Caco-2 (cell line): ENCODE results near the gene SPSB2. TPM values are rescaled to one million over a fixed set of nuclear protein-coding genes. Genes with fewer than 3 reads are reported as not detected.

Experiments used
- BruUV-seq: library from RNA; stranded (reverse); fragments of 400-500 nt; replicated peaks from 2 replicates; lab custom pipeline; 2021; lab: Mats Ljungman, UMichigan
- CTCF ChIA-PET: fragments of 300-600 bp; sonication (Branson Sonifier 250); formaldehyde crosslinking; loops from one replicate; lab custom pipeline; 2022; ENCODE audit warnings: antibody characterized with exemption; lab: Charles Lee
- POLR2A ChIA-PET: fragments of 300-600 bp; sonication (Branson Sonifier 250); formaldehyde crosslinking; loops from one replicate; lab custom pipeline; 2022; ENCODE audit warnings: antibody characterized with exemption; lab: Charles Lee
- DNase-seq, 2 experiments: peaks; one replicate each; pipeline versions ENCODE4 v3.0.0 to v3.0.0-alpha.2; 2020 to 2022
- H3K27me3 ChIP-seq: replicated peaks from 2 replicates; pipeline ENCODE4 v1.6.0; 2011; ENCODE audit warnings: low read length; ENCODE audit not compliant: control insufficient read depth, insufficient read depth
- H3K36me3 ChIP-seq: 2 replicates; pipeline ENCODE4 v1.5.1; 2011; ENCODE audit warnings: low read length; ENCODE audit not compliant: control insufficient read depth, insufficient read depth
- H3K4me1 ChIP-seq: fragments of 250-450 bp; sonication (Bioruptor Pico); 2 replicates; pipeline ENCODE4 v1.5.1; 2020; ENCODE audit warnings: mild to moderate bottlenecking
- H3K4me3 ChIP-seq: 2 replicates; pipeline ENCODE4 v1.5.1; 2011; ENCODE audit warnings: low read depth, mild to moderate bottlenecking, control low read depth, low read length
- H3K9me3 ChIP-seq: fragments of 250-450 bp; sonication (Bioruptor Pico); 2 replicates; pipeline ENCODE4 v1.5.1; 2020; ENCODE audit warnings: mild to moderate bottlenecking, moderate library complexity
- H3K27ac Mint-ChIP-seq: one replicate; pipeline ENCODE4 v1.8.0; 2022; ENCODE audit warnings: mixed read lengths; ENCODE audit not compliant: unreplicated experiment
- H3K27me3 Mint-ChIP-seq: one replicate; pipeline ENCODE4 v1.8.0; 2022; ENCODE audit warnings: mixed read lengths; ENCODE audit not compliant: insufficient read depth, unreplicated experiment
- H3K36me3 Mint-ChIP-seq: one replicate; pipeline ENCODE4 v1.8.0; 2022; ENCODE audit warnings: mild to moderate bottlenecking, mixed read lengths; ENCODE audit not compliant: insufficient read depth, unreplicated experiment
- H3K4me1 Mint-ChIP-seq: one replicate; pipeline ENCODE4 v1.8.0; 2022; ENCODE audit warnings: low read depth, mixed read lengths; ENCODE audit not compliant: unreplicated experiment
- H3K4me3 Mint-ChIP-seq: one replicate; pipeline ENCODE4 v1.8.0; 2022; ENCODE audit warnings: mild to moderate bottlenecking, moderate library complexity, mixed read lengths; ENCODE audit not compliant: unreplicated experiment
- H3K9me3 Mint-ChIP-seq: one replicate; pipeline ENCODE4 v1.8.0; 2022; ENCODE audit warnings: mixed read lengths; ENCODE audit not compliant: unreplicated experiment
- CTCF ChIP-seq, 2 experiments: fragments of 200-600 bp in 1 of 2; IDR thresholded peaks; 1 replicate in 1 of 2; 2 replicates in 1 of 2; pipeline versions ENCODE4 v1.5.1 to v1.8.0; 2011 to 2022; ENCODE audit warnings: antibody characterized with exemption in 1 of 2, control low read depth in 1 of 2, inconsistent platforms in 1 of 2, low read depth in 1 of 2, low read length in 1 of 2, mild to moderate bottlenecking in 1 of 2, moderate library complexity in 1 of 2; ENCODE audit not compliant: insufficient read depth in 1 of 2, severe bottlenecking in 1 of 2, unreplicated experiment in 1 of 2
- intact Hi-C: fragments of 100-400 bp; cut with micrococcal nuclease; formaldehyde crosslinking; loops from one replicate; pipeline ENCODE4 v1.10.0; 2022; ENCODE audit not compliant: unreplicated experiment
- total RNA-seq: library from RNA; stranded (reverse); gene quantifications from 2 replicates; pipeline ENCODE4 v1.2.3, GENCODE V29; 2022

The SPSB2 gene
- total RNA-seq, 1 experiment from 2014 or later, result 23.7 TPM

- Histone ChIP-seq H3K4me3 (no peak overlapping the region), H3K9me3 (no peaks in the 10 kb centered on the region), H3K4me1 (peaks cover 14% of the 10 kb centered on the region), H3K27me3 (no peaks in the 10 kb centered on the region), H3K36me3 (peaks cover 1% of the 10 kb centered on the region)
- Mint-ChIP-seq H3K9me3 (no peaks in the 10 kb centered on the region), H3K36me3 (peaks cover 7% of the 10 kb centered on the region), H3K4me3 (no peak overlapping the region), H3K27me3 (no peaks in the 10 kb centered on the region), H3K27ac (no peak overlapping the region), H3K4me1 (peaks cover 9% of the 10 kb centered on the region)
- TSS peak; percentile 18 for BruUV-seq
- CTCF ChIA-PET, result interaction anchor here (0.6 to 1.7 kb wide), 3 partner anchors 15 to 706 kb away, joined by 3 to 5 read pairs (median 5); no protein-coding TSS in a partner anchor
- POLR2A ChIA-PET, result interaction anchor here (1.3 kb wide), 1 partner anchor 27 kb away, joined by 4 read pairs; the partner anchor contains the start of genes C12orf57 and RNU7-1
- TF ChIP-seq CTCF (IDR thresholded peaks at IDR 0.05; ENCODE audit: insufficient read depth in 1 of 2, low read depth in 1 of 2, low read length in 1 of 2, severe bottlenecking in 1 of 2, unreplicated experiment in 1 of 2), result no peak
- intact Hi-C loops, result no loop called here
- no peak for DNase-seq
These were observed 43.5 kb upstream of the SPSB2 start for GRCh38 chr12:6916426-6917200.

GRCh38 chr12:6915789-6916285, 42.7 kb upstream of the SPSB2 start:
- no peaks in the 10 kb centered on the region for H3K27me3 Mint-ChIP-seq
- peaks cover 7% of the 10 kb centered on the region for H3K36me3 Mint-ChIP-seq
- Histone ChIP-seq H3K4me3 (no peak overlapping the region), H3K9me3 (no peaks in the 10 kb centered on the region), H3K4me1 (peaks cover 14% of the 10 kb centered on the region), H3K27me3 (no peaks in the 10 kb centered on the region), H3K36me3 (peaks cover 1% of the 10 kb centered on the region)
- no peak for DNase-seq
- H3K4me3 Mint-ChIP-seq, result peak overlapping the region; percentile 96
- H3K27ac Mint-ChIP-seq, result no peak overlapping the region
- intact Hi-C loops, result no loop called here
- ChIA-PET CTCF (interaction anchor here (0.6 kb wide), 2 partner anchors 16 to 705 kb away, joined by 3 to 5 read pairs; no protein-coding TSS in a partner anchor), POLR2A (no interaction called here)
- BruUV-seq, result no TSS peak
- peaks cover 9% of the 10 kb centered on the region for H3K4me1 Mint-ChIP-seq
- H3K9me3 Mint-ChIP-seq, result no peaks in the 10 kb centered on the region
- TF ChIP-seq CTCF (IDR thresholded peaks at IDR 0.05; ENCODE audit: insufficient read depth in 1 of 2, low read depth in 1 of 2, low read length in 1 of 2, severe bottlenecking in 1 of 2, unreplicated experiment in 1 of 2), result no peak

- Mint-ChIP-seq H3K4me3 (peak overlapping the region; percentile 96), H3K4me1 (peaks cover 9% of the 10 kb centered on the region), H3K36me3 (peaks cover 7% of the 10 kb centered on the region), H3K9me3 (no peaks in the 10 kb centered on the region), H3K27me3 (no peaks in the 10 kb centered on the region), H3K27ac (no peak overlapping the region)
- ChIA-PET CTCF (interaction anchor here (0.6 to 1.8 kb wide), 5 partner anchors 23 to 194 kb away, joined by 3 to 7 read pairs (median 4); partner anchors contain the start of genes C1RL, C1S and TPI1), POLR2A (interaction anchor here (1.3 kb wide), 1 partner anchor 24 kb away, joined by 4 read pairs; no protein-coding TSS in a partner anchor)
- TF ChIP-seq CTCF (IDR thresholded peaks at IDR 0.05; ENCODE audit: insufficient read depth in 1 of 2, low read depth in 1 of 2, low read length in 1 of 2, severe bottlenecking in 1 of 2, unreplicated experiment in 1 of 2), result no peak
- no peaks in the 10 kb centered on the region for H3K9me3 ChIP-seq
- no peak for DNase-seq
- peaks cover 14% of the 10 kb centered on the region for H3K4me1 ChIP-seq
- peaks cover 1% of the 10 kb centered on the region for H3K36me3 ChIP-seq
- H3K4me3 ChIP-seq, result peak overlapping the region; percentile 69
- intact Hi-C loops, result loop anchor here (1.0 kb wide), 1 partner anchor 11 kb away; the partner anchor contains the start of gene LRRC23
- BruUV-seq, result TSS peak; percentile 26
- no peaks in the 10 kb centered on the region for H3K27me3 ChIP-seq
These were observed 42.1 kb upstream of the SPSB2 start for GRCh38 chr12:6914947-6915788.
